ENCODE measurements around the gene BPIFA3. TPM values are rescaled to one million over a fixed set of nuclear protein-coding genes. Genes with fewer than 3 reads are reported as not detected.

BPIFA3 gene
- total and polyA plus RNA-seq, 2 of the 8 experiments (the other 6 are each of a cell fraction or from before 2014, with no cell fraction given) = not detected

DNA sequence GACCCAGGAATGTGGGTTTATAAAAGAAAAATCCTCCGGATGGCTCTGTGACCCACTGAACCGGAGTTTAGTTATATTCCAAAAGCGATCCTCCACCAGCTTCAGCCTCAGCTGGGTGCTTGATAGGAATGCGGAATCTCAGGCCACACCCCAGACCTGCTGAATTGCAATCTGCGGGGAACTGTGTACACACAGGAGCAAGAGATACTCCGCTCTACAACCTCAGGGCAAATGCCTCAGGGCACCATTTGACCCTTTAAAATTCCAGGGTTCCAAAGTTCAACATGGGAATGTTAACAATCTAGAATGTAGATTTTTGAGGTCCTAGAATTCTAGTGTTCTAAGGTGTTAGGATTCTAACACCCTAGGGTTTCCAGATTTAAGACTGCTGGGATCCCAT is 38.4 kb upstream of the BPIFA3 start (continued):
- TF ChIP-seq, protein P1, sequence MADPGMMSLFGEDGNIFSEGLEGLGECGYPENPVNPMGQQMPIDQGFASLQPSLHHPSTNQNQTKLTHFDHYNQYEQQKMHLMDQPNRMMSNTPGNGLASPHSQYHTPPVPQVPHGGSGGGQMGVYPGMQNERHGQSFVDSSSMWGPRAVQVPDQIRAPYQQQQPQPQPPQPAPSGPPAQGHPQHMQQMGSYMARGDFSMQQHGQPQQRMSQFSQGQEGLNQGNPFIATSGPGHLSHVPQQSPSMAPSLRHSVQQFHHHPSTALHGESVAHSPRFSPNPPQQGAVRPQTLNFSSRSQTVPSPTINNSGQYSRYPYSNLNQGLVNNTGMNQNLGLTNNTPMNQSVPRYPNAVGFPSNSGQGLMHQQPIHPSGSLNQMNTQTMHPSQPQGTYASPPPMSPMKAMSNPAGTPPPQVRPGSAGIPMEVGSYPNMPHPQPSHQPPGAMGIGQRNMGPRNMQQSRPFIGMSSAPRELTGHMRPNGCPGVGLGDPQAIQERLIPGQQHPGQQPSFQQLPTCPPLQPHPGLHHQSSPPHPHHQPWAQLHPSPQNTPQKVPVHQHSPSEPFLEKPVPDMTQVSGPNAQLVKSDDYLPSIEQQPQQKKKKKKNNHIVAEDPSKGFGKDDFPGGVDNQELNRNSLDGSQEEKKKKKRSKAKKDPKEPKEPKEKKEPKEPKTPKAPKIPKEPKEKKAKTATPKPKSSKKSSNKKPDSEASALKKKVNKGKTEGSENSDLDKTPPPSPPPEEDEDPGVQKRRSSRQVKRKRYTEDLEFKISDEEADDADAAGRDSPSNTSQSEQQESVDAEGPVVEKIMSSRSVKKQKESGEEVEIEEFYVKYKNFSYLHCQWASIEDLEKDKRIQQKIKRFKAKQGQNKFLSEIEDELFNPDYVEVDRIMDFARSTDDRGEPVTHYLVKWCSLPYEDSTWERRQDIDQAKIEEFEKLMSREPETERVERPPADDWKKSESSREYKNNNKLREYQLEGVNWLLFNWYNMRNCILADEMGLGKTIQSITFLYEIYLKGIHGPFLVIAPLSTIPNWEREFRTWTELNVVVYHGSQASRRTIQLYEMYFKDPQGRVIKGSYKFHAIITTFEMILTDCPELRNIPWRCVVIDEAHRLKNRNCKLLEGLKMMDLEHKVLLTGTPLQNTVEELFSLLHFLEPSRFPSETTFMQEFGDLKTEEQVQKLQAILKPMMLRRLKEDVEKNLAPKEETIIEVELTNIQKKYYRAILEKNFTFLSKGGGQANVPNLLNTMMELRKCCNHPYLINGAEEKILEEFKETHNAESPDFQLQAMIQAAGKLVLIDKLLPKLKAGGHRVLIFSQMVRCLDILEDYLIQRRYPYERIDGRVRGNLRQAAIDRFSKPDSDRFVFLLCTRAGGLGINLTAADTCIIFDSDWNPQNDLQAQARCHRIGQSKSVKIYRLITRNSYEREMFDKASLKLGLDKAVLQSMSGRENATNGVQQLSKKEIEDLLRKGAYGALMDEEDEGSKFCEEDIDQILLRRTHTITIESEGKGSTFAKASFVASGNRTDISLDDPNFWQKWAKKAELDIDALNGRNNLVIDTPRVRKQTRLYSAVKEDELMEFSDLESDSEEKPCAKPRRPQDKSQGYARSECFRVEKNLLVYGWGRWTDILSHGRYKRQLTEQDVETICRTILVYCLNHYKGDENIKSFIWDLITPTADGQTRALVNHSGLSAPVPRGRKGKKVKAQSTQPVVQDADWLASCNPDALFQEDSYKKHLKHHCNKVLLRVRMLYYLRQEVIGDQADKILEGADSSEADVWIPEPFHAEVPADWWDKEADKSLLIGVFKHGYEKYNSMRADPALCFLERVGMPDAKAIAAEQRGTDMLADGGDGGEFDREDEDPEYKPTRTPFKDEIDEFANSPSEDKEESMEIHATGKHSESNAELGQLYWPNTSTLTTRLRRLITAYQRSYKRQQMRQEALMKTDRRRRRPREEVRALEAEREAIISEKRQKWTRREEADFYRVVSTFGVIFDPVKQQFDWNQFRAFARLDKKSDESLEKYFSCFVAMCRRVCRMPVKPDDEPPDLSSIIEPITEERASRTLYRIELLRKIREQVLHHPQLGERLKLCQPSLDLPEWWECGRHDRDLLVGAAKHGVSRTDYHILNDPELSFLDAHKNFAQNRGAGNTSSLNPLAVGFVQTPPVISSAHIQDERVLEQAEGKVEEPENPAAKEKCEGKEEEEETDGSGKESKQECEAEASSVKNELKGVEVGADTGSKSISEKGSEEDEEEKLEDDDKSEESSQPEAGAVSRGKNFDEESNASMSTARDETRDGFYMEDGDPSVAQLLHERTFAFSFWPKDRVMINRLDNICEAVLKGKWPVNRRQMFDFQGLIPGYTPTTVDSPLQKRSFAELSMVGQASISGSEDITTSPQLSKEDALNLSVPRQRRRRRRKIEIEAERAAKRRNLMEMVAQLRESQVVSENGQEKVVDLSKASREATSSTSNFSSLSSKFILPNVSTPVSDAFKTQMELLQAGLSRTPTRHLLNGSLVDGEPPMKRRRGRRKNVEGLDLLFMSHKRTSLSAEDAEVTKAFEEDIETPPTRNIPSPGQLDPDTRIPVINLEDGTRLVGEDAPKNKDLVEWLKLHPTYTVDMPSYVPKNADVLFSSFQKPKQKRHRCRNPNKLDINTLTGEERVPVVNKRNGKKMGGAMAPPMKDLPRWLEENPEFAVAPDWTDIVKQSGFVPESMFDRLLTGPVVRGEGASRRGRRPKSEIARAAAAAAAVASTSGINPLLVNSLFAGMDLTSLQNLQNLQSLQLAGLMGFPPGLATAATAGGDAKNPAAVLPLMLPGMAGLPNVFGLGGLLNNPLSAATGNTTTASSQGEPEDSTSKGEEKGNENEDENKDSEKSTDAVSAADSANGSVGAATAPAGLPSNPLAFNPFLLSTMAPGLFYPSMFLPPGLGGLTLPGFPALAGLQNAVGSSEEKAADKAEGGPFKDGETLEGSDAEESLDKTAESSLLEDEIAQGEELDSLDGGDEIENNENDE (IDR thresholded peaks at IDR 0.05; ENCODE audit: insufficient replicate concordance, low read length) = no peak
- TF ChIP-seq CHD2 (IDR thresholded peaks at IDR 0.05; ENCODE audit: low read length) (no peak), TEAD4 (IDR thresholded peaks at IDR 0.05; ENCODE audit: low read depth, low read length) (peak; percentile 53), CEBPB (IDR thresholded peaks at IDR 0.05; ENCODE audit: low read depth, low read length) (no peak), GABPA (IDR thresholded peaks at IDR 0.05; ENCODE audit: borderline replicate concordance, insufficient read depth, low read length) (no peak)

Data from H1 (cell line).